NCI-H345 treated with DMSO at 0.1 percent for 48 hours (cell line): ENCODE results near the gene PTPN20.
A peak's percentile ranks its signal among the peaks of the same experiment; 100 is the strongest.

Experiments used
- DNase-seq: peaks from one replicate; lab custom pipeline; 2025; ENCODE audit not compliant: unreplicated experiment; lab: John Stamatoyannopoulos, UW

The PTPN20 gene

DNA sequence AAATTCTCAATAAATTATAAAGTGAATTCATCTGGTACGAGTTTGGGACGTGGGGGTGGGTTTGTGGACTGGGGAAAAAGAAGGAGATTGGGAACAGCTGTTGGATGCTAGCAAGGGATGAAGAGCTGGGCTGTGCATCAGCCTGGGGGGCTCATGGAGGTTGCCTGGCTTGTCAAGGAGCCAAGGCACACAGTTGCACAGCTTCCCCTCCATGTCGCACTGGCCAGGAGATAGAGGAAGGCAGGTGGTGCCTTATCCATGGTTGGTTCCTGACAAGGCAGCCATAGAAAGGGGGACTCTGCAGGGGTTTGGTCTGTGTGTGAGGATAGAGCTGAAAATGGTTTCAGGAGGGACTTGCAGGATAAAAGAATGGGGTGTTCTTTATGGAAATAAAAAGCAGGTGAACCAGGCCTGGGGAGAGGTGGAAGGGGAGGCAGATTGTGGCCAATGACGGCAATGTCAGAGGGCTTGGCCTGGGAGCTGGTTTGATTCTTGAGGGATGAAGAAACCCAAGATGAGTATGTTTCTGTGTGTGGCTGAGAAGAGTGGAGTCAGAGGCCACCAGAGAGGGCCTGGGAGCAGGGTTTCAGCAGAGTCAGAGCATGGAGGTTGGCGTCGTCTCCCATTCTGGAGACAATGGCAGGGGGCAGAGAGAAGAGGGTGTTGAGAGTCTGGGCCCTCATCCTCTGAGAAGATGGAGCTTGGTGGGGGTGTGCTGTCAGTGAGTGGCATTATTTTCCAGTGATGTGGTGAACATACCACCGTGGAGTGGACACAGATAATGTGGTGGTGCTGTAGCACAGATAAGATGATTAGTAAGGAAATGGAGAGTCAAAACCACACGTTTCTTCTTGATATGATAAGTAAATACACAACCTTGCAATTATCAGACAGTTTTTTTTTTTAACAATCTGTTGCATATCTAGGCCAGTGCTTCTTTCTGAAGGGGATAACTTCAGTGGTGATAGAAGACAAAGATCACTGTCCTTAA lies 108.2 kb downstream of the PTPN20 start:
- DNase-seq: no peak

GRCh38 chr10:47020471-47020870 lies 109.2 kb downstream of the PTPN20 start:
- DNase-seq: no peak

DNA sequence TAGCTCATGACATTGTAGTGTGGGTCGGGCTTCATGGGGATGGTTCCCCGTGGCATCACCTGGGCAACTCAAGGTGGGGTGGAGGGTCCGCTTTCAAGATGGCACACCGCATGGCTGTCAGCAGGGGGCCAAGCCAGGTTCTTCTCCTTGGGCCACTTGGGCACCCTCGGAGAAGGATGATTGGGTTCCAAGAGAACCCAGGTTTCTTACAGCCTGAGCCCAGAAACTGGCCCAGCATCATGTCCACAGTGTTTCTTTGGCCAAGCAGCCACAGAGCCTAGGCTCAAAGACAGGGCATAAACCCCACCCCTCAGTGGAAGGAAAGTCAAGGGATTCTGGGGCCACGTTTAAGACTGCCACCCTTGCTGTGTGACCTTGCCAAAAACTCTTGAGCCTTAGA lies 110.6 kb downstream of the PTPN20 start:
- no peak for DNase-seq

GRCh38 chr10:47022311-47023131 lies 111.3 kb downstream of the PTPN20 start:
- no peak for DNase-seq

DNA sequence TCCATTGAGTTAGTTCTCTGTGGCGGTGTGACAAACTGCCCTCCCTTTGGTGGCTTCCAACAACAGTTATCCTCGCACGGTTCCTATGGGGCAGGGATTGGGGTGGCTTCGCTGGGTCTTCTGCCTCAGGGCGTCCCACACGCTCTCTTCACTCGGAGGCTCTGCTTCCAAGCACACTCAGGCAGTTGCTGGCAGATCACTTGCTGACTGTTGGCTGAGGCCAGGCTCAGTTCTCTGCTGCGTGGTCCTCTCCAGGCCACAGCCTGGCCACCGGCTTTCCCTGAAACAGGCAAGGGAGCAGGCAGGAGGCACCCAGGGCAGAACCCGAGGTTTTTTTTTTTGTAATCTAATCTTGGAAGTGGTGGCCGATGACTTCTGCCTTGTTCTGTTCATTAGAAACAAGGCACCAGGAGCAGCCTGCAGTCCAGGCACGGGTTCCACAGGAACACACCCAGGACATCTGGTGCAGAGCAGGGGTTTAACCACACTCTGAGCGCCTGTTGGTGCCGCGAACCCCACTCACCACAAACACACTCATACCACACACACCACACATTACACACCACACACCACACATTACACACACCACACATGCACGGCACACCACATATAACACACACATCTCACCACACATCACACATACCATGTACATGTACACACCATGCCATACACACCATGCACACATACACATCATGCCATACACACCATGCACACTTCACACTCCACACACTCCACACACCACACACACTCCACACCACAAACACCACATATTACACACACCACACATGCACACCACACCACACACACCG lies 112.2 kb downstream of the PTPN20 start:
- DNase-seq: no peak

DNA sequence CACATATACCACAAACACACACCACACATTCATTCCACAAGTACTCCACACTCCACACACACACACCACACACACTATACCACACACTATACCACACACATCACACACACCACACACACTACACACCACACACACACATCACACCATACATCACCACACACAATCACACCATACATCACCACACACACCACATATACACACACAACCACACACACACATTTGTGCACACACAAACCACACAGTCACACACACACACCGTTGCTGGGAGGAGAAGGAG lies 112.8 kb downstream of the PTPN20 start:
- no peak for DNase-seq

DNA sequence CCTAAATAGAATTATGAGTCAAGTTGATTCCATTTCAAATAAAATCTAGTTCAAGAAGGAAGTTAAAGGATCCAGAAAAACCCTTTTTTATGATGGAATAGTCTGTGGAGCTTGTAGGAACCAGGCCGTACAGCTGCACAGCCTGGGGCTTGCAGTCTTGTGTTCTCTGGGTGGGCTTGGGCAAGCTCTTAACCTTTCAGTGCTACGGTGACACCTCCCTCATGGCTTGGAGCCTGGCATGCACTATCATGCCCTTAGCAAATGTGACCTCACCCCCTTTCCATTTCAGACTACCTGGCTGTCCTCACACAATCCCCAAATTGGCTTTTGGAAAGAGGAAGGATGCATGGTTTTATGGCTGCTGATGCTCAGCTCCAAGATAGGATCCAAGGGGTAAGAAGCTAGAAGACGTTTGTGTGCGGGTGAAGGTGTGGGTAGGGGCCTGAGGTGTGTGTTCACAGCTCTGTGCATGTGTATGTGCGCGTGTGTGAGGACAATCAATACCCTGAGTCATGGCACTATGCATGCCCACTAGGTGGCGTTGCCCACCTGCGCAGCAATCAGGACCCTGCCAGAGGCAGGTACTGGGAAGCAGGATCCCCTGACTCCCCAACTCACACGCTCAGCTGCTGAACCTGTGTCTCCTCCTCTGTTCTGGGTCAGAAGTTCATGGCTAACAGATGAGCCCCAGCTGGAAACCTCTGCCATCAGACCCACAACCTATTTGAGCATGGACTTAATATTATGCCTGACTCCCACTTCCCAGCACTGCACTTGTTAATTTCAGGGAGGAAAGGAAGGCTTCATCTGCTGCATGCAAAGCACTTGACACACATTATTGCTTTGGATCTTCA lies 113.4 kb downstream of the PTPN20 start:
- peak; percentile 17 for DNase-seq

- no peak for DNase-seq
Observed at GRCh38 chr10:47025253-47025539, 114.0 kb downstream of the PTPN20 start.

DNA sequence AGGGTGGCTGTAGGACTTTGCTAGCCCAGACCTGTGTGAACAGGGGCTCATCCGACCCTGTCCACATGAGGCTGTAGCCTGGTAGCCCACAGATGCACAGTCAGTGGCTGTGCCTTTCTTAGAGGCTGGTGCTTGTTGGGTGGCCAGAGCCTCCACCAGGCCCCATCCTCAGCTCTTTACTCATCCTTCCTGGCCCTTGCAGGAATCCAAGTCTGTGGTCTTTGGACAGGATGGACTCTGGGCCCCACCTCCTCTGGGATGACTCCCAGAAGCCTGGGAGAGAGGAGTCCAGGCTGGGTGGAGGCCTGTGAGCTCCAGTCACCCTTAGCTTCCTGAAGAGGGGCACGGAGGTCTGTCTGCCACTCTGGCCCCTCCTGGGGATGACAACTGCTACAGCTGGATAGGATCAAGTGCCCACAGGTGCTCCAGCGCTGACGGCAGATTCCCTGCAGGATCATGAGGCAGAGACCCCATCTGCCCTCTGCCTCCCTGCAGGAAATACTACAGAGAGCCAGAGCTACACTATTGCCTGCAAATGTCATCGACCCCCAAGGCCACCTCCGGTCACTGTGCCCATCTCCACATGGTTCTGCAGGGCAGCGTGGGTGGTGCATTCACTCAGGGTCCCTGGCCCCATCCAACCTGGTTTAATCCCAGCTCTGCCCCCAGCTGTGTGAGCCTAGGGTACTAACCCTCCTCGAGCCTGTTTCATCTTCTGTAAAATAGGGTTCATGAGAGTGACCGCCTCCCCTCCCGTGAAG lies 114.5 kb downstream of the PTPN20 start:
- DNase-seq: no peak

DNA sequence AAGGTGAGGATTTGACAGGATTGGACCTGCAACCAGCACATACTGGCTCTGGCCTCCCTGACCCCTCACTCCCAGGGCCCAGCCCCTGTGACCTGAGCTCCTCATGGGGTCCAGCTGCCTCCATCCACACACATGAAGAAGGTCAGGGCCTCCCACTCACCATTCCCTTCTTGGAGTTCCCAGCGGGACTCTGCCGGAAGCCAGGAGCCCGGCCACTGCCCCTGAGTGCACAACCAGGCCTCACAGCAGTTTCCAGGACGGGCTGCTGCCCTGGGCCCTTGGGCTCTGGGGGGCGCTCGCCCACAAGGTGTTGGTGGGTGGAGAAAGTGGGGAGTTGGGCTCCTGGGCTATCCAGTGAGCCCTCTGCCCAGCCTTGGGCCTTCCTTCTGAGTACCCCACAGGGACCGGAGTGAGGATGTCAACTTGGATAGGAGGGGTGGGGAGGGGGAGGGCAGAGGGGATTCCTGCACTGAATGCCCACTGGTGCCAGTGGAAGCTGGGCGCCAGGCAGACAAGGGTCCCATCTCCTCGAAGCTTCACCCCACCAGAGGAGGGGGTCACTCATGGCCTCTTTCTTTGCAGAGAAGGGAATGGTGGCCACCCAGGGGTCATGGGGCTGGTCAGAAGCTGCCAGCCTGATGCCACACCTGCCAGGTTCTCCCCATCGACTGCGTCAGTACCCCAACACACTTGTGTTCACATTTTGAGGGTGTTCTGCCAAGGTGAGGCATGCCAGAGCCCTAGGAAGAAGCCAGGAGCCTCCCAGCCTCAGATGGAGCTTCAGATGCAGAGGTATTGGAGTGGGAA lies 115.3 kb downstream of the PTPN20 start:
- DNase-seq: no peak

- no peak for DNase-seq
Observed at GRCh38 chr10:47027108-47027783, 116.0 kb downstream of the PTPN20 start.

- no peak for DNase-seq
Observed at GRCh38 chr10:47027784-47028260, 116.6 kb downstream of the PTPN20 start.

DNA sequence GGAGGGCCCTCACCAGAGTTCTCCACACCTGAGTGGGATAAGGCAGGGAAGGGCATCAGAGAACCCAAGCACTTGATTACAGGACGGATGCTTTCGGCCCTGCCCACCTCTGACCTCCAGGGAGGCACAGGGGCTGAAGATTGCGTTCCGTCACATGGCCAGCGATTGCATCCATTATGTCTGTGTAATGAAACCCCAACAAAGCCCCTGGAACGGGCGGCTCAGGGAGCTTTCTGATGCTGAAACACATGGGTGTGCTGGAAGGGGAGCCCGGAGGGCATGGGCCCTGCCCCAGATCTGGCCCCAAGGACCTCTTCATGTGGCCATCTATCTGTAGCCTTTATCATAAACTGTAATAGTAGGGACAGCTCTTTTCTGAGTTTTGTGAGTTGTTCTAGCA lies 117.2 kb downstream of the PTPN20 start:
- no peak for DNase-seq

DNA sequence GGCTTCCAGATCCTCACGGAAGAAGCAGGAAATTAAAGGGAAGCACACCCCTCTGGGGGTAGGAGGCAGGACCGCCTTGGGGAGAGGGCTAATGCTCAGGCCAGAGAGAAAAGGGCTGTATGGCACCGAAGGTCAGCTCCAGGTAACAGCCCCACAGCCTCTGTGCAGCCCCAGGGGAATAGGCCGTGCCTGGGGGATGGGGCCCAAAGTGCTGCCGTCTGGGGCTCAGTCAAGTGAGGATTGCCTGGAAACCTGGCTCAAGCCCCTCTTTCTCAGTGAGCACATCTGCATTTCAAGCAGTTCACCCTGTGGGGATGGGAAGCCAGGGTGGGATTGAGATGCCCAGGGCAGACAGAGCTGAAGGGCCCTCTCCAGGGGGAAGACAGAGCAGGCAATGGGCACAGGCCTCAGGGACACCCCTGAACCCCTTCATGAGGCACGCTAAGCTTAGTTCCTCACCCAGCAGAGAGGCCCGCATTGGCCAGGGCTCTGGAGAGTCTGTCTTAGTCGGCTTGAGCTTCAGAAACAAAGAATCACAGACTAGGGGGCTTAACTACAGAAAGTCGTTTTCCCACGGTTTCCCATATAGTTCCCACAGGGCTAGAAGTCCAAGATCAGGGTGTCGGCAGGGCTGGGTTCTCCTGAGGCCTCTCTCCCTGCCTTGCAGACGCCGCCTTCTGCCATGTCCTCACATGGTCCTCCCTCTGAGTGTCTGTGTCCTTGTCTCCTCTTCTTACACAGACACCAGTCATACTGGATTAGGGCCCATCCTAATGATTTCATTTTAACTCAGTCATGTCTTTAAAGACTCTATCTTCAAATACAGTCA lies 118.2 kb downstream of the PTPN20 start:
- no peak for DNase-seq

- DNase-seq: no peak
Observed at GRCh38 chr10:47030191-47030703, 119.0 kb downstream of the PTPN20 start.

DNA sequence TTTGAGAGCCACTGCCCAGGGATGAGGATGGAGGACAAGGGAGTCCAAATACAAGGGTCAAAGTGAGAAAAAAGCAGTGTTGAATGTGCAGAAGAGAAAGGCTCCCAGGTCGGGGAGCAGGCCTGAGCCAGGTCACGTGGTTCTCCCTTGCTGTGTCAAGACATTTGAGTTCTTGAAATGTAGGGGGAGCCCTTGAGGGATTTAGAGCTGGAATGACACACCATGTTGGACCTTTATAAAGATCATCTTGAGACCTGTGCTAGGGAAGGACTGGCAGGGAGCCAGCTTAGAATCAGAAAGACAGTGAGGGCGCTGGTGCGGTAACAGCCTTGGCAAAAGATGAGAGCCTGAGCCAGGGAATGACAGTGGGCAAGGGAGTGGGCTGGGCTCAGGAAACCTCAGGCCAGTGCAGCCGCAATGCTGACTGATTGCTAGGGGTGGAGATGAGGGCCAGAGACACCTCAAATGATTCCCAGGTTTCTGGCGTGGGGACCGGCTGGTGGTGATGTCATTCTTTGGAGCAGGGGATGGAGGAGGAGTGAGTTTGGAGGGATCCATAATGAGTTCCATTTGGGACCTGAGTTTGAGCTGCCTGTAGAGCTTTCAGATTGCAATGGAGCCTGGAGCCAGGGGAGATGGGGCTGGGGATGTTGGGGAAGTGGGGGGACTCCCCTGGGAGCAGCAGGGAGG lies 120.1 kb downstream of the PTPN20 start:
- no peak for DNase-seq
